ENCODE data around the gene SPATA6. TPM values are rescaled to one million over a fixed set of nuclear protein-coding genes. Genes with fewer than 3 reads are reported as not detected.
A peak's percentile ranks its signal among the peaks of the same experiment; 100 is the strongest.

Gene SPATA6
- total and polyA plus RNA-seq, 2 experiments from 2014 or later: 10.6 to 13.3 TPM

- no peak for ATAC-seq
- Histone ChIP-seq H2AFZ (no peak overlapping the region), H3K36me3 (ENCODE audit: insufficient read depth) (no peaks in the 10 kb centered on the region), H3K4me2 (no peak overlapping the region), H3K9me2 (ENCODE audit: insufficient read depth) (no peaks in the 10 kb centered on the region), H3K4me3 (no peak overlapping the region), H3K79me2 (replicated peaks; ENCODE audit: insufficient read depth) (no peaks in the 10 kb centered on the region), H3K27me3 (ENCODE audit: insufficient read depth) (no peaks in the 10 kb centered on the region), H3F3A (replicated peaks; ENCODE audit: low read depth) (no peaks in the 10 kb centered on the region), H4K20me1 (replicated peaks; ENCODE audit: insufficient read depth) (no peaks in the 10 kb centered on the region), H3K27ac (ENCODE audit: low read depth) (no peak overlapping the region), H3K4me1 (ENCODE audit: insufficient read depth) (no peaks in the 10 kb centered on the region)
- H3K27ac Mint-ChIP-seq: no peak overlapping the region
- no peak for DNase-seq (ENCODE audit: low spot score)
- TF ChIP-seq ZNF462 (CRISPR knock-in tag; IDR thresholded peaks at IDR 0.05) (no peak), NANOG (IDR thresholded peaks at IDR 0.05; ENCODE audit: borderline replicate concordance) (no peak), STAT1 (IDR thresholded peaks at IDR 0.05; ENCODE audit: unreplicated experiment) (no peak), JUNB (IDR thresholded peaks at IDR 0.05; ENCODE audit: unreplicated experiment) (no peak)
- H3K27me3 Mint-ChIP-seq (ENCODE audit: insufficient read depth, low read depth, poor library complexity): peaks cover 2% of the 10 kb centered on the region
- H3K9me3 Mint-ChIP-seq: no peaks in the 10 kb centered on the region
- peaks cover under 1% of the 10 kb centered on the region; the same call in 1 of the 3 replicates for H3K4me1 Mint-ChIP-seq
- H3K36me3 Mint-ChIP-seq (ENCODE audit: low read depth): no peaks in the 10 kb centered on the region
- H3K4me3 Mint-ChIP-seq: no peak overlapping the region
These were observed 217.8 kb downstream of the SPATA6 start for GRCh38 chr1:48254254-48254653.

GRCh38 chr1:48251821-48252220, 220.2 kb downstream of the SPATA6 start:
- DNase-seq (ENCODE audit: low spot score): no peak
- Histone ChIP-seq H3K27ac (ENCODE audit: low read depth) (no peak overlapping the region), H4K20me1 (replicated peaks; ENCODE audit: insufficient read depth) (no peaks in the 10 kb centered on the region), H3K27me3 (ENCODE audit: insufficient read depth) (no peaks in the 10 kb centered on the region), H3K4me1 (ENCODE audit: insufficient read depth) (no peaks in the 10 kb centered on the region), H2AFZ (no peak overlapping the region), H3K4me3 (no peak overlapping the region), H3K36me3 (ENCODE audit: insufficient read depth) (no peaks in the 10 kb centered on the region), H3K9me2 (ENCODE audit: insufficient read depth) (no peaks in the 10 kb centered on the region), H3K79me2 (replicated peaks; ENCODE audit: insufficient read depth) (no peaks in the 10 kb centered on the region), H3K4me2 (no peak overlapping the region), H3F3A (replicated peaks; ENCODE audit: low read depth) (no peaks in the 10 kb centered on the region)
- no peak for ATAC-seq
- H3K4me1 Mint-ChIP-seq: peaks cover 6% of the 10 kb centered on the region
- H3K27me3 Mint-ChIP-seq (ENCODE audit: insufficient read depth, low read depth, poor library complexity): peaks cover 2% of the 10 kb centered on the region
- H3K4me3 Mint-ChIP-seq: no peak overlapping the region
- TF ChIP-seq REST (IDR thresholded peaks at IDR 0.05; ENCODE audit: unreplicated experiment): peak; percentile 24
- no peak for TF ChIP-seq EZH2 (IDR thresholded peaks at IDR 0.05; ENCODE audit: low read depth, unreplicated experiment)
- no peak for TF ChIP-seq EZH2phosphoT487 (IDR thresholded peaks at IDR 0.05; ENCODE audit: unreplicated experiment)
- TF ChIP-seq ZNF331 (CRISPR knock-in tag; IDR thresholded peaks at IDR 0.05; ENCODE audit: low read depth): no peak
- no peak for TF ChIP-seq NANOG (IDR thresholded peaks at IDR 0.05; ENCODE audit: borderline replicate concordance)
- no peaks in the 10 kb centered on the region for H3K36me3 Mint-ChIP-seq (ENCODE audit: low read depth)
- H3K9me3 Mint-ChIP-seq: no peaks in the 10 kb centered on the region
- no peak overlapping the region for H3K27ac Mint-ChIP-seq
